Measurements from ENCODE around the gene NUDT16L1. TPM values are rescaled to one million over a fixed set of nuclear protein-coding genes. Genes with fewer than 3 reads are reported as not detected.

Gene NUDT16L1
- total RNA-seq, 2 donors from 2014 or later = 16.8 to 24.0 TPM

DNA sequence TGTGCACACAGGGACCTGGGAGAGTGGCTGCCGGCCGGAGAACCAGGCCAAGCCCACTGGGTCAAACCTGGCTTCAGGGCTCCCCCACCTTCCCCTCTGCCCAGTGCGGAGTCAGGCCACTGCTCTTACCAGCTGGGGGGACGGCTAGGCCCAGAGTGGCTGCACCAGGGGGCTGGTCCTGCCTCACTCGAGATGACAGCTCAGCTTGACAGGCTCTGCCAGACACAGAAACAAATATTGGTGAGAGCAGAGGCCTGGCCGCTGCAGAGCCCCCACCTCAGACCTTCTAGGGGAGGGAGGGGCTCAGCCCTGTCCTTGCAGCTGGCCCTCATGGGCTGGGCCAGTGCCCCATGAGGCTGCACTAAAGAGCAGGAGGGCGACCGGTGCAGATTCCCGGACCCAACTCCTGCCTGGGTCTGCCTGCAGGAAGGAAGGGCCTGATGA lies 4.5 kb downstream of the NUDT16L1 start:
- H3K36me3 ChIP-seq = peaks cover 41% of the 10 kb centered on the region

DNA sequence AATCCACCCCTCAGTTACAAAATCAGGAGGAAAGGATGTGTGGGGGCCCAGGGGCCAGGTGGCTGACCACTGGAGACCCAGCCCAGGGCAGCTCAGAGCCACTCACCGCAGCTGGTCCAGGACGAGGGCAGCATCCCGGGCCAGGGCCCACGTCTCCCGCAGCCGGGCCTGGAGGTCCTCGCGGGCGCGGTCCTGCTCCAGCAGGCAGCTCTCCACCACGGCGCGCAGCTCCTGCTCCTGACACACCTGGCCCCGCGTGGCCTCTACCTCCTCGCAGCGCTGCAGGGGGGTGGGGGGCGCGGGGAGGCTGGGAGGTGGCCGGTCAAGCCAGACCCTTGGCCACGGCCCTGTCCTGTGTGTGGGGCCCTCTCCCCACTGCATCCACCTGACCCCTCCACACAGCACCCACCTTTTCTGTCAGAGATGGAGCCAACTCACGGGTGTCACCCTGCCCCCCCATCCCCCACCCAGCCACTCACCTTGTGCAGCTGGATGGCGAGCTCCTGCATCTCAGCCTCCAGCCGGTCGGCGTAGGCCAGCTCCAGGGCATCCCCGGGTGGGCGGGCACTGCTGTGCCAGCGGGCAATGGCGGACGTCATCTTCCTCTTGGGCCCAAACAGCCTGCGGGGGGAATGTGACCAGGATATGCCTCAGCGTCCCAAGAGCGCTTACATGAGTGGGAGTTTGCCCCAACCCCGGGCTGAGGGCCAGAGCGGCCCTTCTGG lies 5.1 kb downstream of the NUDT16L1 start:
- ATAC-seq (ENCODE audit: insufficient number of reproducible peaks, low FRiP score, low read depth) = no peak
- H3K36me3 ChIP-seq = peaks cover 41% of the 10 kb centered on the region
- TF ChIP-seq, protein P1, sequence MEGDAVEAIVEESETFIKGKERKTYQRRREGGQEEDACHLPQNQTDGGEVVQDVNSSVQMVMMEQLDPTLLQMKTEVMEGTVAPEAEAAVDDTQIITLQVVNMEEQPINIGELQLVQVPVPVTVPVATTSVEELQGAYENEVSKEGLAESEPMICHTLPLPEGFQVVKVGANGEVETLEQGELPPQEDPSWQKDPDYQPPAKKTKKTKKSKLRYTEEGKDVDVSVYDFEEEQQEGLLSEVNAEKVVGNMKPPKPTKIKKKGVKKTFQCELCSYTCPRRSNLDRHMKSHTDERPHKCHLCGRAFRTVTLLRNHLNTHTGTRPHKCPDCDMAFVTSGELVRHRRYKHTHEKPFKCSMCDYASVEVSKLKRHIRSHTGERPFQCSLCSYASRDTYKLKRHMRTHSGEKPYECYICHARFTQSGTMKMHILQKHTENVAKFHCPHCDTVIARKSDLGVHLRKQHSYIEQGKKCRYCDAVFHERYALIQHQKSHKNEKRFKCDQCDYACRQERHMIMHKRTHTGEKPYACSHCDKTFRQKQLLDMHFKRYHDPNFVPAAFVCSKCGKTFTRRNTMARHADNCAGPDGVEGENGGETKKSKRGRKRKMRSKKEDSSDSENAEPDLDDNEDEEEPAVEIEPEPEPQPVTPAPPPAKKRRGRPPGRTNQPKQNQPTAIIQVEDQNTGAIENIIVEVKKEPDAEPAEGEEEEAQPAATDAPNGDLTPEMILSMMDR (IDR thresholded peaks at IDR 0.05) = no peak

More for the DNA sequence above, 4.5 kb downstream of the NUDT16L1 start:
- Histone ChIP-seq H3K9me3 (no peaks in the 10 kb centered on the region), H3K4me3 (no peak overlapping the region), H3K27me3 (replicated peaks; ENCODE audit: insufficient read depth) (no peaks in the 10 kb centered on the region), H3K4me1 (ENCODE audit: control insufficient read depth in 1 of 2, low read depth in 2 of 2) (peaks cover 0 to 26% of the 10 kb centered on the region in 2 donors), H3K27ac (no peak overlapping the region)
- DNase-seq (ENCODE audit: low spot score) (no peak), ATAC-seq (ENCODE audit: insufficient number of reproducible peaks, low FRiP score, low read depth) (no peak)
- TF ChIP-seq, protein P1 (IDR thresholded peaks at IDR 0.05) = no peak

DNA sequence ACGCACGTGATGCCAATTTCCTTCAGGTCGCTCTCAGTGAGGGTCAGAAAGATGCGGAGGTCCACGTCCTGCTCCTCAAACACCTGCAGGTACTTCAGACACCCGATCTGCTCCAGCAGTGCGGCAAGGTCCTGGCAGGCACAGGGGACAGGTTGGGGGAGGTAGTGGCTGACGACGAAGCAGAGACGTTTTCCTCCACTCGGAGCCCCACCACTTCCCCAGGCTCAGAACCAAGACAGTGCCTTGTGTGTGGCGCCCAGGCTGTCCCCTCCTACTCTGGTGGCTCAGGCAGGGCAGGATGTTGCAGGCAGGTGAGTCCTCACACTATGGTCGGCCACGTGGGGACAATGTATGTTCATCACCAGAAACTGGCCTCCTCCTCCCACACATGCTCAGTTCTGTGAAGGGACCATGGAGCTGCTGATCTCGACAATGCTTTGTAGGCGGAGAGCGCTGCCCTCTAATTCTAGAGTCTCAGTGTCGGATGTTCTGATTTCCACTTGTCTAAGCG lies 5.7 kb downstream of the NUDT16L1 start:
- TF ChIP-seq, protein P1 (IDR thresholded peaks at IDR 0.05) = no peak
- Histone ChIP-seq H3K9me3 (no peaks in the 10 kb centered on the region), H3K27ac (no peak overlapping the region), H3K27me3 (replicated peaks; ENCODE audit: insufficient read depth) (no peaks in the 10 kb centered on the region), H3K36me3 (peaks cover 45% of the 10 kb centered on the region), H3K4me1 (ENCODE audit: control insufficient read depth in 1 of 2, low read depth in 2 of 2) (peaks cover 0 to 24% of the 10 kb centered on the region in 2 donors), H3K4me3 (no peak overlapping the region)
- no peak for DNase-seq (ENCODE audit: low spot score)
- ATAC-seq (ENCODE audit: insufficient number of reproducible peaks, low FRiP score, low read depth) = no peak

More for the DNA sequence above, 5.1 kb downstream of the NUDT16L1 start:
- Histone ChIP-seq H3K4me3 (no peak overlapping the region), H3K27me3 (replicated peaks; ENCODE audit: insufficient read depth) (no peaks in the 10 kb centered on the region), H3K9me3 (no peaks in the 10 kb centered on the region), H3K4me1 (ENCODE audit: control insufficient read depth in 1 of 2, low read depth in 2 of 2) (peaks cover 0 to 24% of the 10 kb centered on the region in 2 donors), H3K27ac (no peak overlapping the region)
- no peak for DNase-seq (ENCODE audit: low spot score)

DNA sequence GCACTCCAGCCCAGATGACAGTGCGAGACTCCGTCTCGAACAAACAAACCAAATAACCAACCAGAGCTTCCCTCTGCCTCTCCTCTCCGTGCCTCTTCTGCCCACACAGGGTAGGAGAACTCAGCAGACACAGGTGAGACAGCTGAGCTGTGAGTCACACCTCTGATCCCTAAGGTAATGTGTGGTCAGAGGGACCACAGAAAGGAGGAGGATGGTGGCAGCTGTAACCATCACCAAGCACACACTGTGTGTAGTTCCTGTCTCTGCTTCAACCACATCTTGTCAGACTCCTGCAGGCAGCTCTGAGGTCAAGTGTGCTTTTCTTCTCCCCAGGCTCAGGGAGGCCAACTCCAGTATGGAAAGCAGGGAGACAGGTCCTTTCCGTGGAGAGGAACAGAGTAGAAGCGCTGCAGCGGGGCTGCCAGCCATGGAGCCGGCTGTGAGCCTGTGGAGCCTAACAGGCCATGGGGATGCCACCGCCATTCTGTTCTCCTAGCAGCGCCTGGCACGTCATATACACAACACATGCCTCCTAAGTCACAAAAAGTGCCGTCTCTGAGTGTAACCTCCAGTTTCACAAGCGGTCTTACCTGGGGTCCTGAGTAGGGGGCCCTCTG lies 7.1 kb downstream of the NUDT16L1 start:
- H3K9me3 ChIP-seq = no peaks in the 10 kb centered on the region
- no peak overlapping the region for H3K4me3 ChIP-seq
- peaks cover 0 to 13% of the 10 kb centered on the region in 2 donors for H3K4me1 ChIP-seq (ENCODE audit: control insufficient read depth in 1 of 2, low read depth in 2 of 2)
- TF ChIP-seq, protein P1 (IDR thresholded peaks at IDR 0.05) = no peak
- H3K36me3 ChIP-seq = peaks cover 59% of the 10 kb centered on the region
- no peaks in the 10 kb centered on the region for H3K27me3 ChIP-seq (replicated peaks; ENCODE audit: insufficient read depth)
- ATAC-seq (ENCODE audit: insufficient number of reproducible peaks, low FRiP score, low read depth) = no peak
- DNase-seq (ENCODE audit: low spot score) = no peak
- no peak overlapping the region for H3K27ac ChIP-seq

DNA sequence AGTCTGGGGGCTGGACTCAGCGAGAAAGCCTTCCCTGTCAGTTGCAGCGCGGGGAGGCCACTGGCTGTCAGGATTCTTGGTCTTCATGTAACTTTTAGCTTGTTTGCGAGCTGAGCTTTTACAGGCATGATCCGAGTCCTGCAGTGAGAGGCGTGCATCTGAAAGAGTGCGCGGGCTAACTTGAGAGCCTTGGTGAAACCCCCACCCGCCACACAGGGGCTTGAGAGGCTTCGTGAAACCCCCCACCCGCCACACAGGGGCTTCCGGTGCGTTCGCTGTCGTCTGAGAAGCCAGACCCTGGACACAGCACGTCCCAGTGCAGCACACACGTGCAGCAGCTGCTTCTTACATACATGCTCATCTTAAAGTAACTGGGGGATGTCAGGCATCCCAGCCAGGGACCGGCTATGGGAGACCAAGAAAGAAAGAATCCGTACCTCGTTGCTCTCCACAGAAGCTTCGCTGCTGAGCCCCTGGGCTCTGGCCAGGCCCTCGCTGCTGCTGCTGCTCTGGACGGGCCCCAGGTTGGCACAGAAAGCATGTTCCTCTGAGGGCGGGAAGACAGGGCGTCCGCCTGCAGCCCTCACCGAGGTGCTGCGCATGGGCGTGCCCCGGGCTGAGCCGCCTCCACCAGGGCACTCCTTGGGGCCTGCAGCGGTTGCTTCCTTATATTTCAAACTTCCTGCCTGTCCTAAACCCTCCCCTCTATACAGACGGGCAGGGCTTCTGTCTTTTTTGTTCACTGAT lies 7.8 kb downstream of the NUDT16L1 start:
- H3K27ac ChIP-seq = no peak overlapping the region
- no peak overlapping the region for H3K4me3 ChIP-seq
- H3K27me3 ChIP-seq (replicated peaks; ENCODE audit: insufficient read depth) = no peaks in the 10 kb centered on the region
- no peak for DNase-seq (ENCODE audit: low spot score)
- peaks cover 61% of the 10 kb centered on the region for H3K36me3 ChIP-seq
- H3K4me1 ChIP-seq (ENCODE audit: control insufficient read depth in 1 of 2, low read depth in 2 of 2) = peaks cover 0 to 6% of the 10 kb centered on the region in 2 donors
- ATAC-seq (ENCODE audit: insufficient number of reproducible peaks, low FRiP score, low read depth) = no peak
- TF ChIP-seq, protein P1 (IDR thresholded peaks at IDR 0.05) = no peak
- H3K9me3 ChIP-seq = no peaks in the 10 kb centered on the region

Measured in thoracic aorta (tissue), 2 donors.